Naive thymus-derived CD4-positive, alpha-beta T cell (primary cell): Measurements from ENCODE around the gene C2CD4A. TPM values are rescaled to one million over a fixed set of nuclear protein-coding genes. Genes with fewer than 3 reads are reported as not detected.

Experiments
- ATAC-seq: fragments of 150-1000 bp; cut with Tn5 transposase; 2 replicates; pipeline ENCODE4 v1.10.0; 2021; ENCODE audit warnings: mild to moderate bottlenecking, moderate library complexity
- CTCF ChIA-PET: fragments of 350-600 bp; sonication (Branson Sonifier 250); formaldehyde crosslinking; loops from one replicate; lab custom pipeline; 2021; ENCODE audit warnings: antibody characterized with exemption; lab: Charles Lee
- POLR2A ChIA-PET: fragments of 350-600 bp; sonication (Branson Sonifier 250); formaldehyde crosslinking; loops from one replicate; lab custom pipeline; 2021; ENCODE audit warnings: antibody characterized with exemption, inconsistent platforms; lab: Charles Lee
- DNase-seq, 9 donors: peaks; one replicate each; pipeline versions ENCODE4 v3.0.0 to v3.0.0-alpha.2; 2020 to 2022; ENCODE audit warnings: mixed read lengths in 1 of 9
- H3K27ac ChIP-seq: one replicate; pipeline ENCODE4 v1.7.0; 2013; ENCODE audit warnings: mild to moderate bottlenecking, low read depth, low read length, moderate library complexity
- H3K27me3 ChIP-seq, 2 donors: one replicate each; pipeline ENCODE4 v1.7.0; 2013; ENCODE audit warnings: low read length in 2 of 2, mild to moderate bottlenecking in 2 of 2, moderate library complexity in 2 of 2; ENCODE audit not compliant: control insufficient read depth in 2 of 2, insufficient read depth in 2 of 2
- H3K36me3 ChIP-seq, 3 experiments: 1 replicate in 2 of 3; 2 replicates in 1 of 3; pipeline ENCODE4 v1.7.0; 2013; ENCODE audit warnings: low read length in 3 of 3, mild to moderate bottlenecking in 3 of 3, moderate library complexity in 1 of 3; ENCODE audit not compliant: insufficient read depth in 3 of 3, control insufficient read depth in 2 of 3
- H3K4me1 ChIP-seq, 2 donors: one replicate each; pipeline ENCODE4 v1.7.0; 2013; ENCODE audit warnings: low read length in 2 of 2, mild to moderate bottlenecking in 2 of 2, moderate library complexity in 1 of 2; ENCODE audit not compliant: control insufficient read depth in 2 of 2, insufficient read depth in 2 of 2
- H3K4me3 ChIP-seq: 2 replicates; pipeline ENCODE4 v1.7.0; 2013; ENCODE audit warnings: mild to moderate bottlenecking, low read length
- H3K9me3 ChIP-seq, 3 experiments: 1 replicate in 2 of 3; 2 replicates in 1 of 3; pipeline ENCODE4 v1.7.0; 2013; ENCODE audit warnings: low read length in 3 of 3; ENCODE audit not compliant: control insufficient read depth in 2 of 3
- H3K27ac Mint-ChIP-seq, 9 donors: one replicate each; pipeline ENCODE4 v1.8.0; 2020 to 2022; ENCODE audit warnings: mixed read lengths in 9 of 9, mild to moderate bottlenecking in 8 of 9, moderate library complexity in 5 of 9, inconsistent platforms in 2 of 9
- H3K27me3 Mint-ChIP-seq, 5 donors: one replicate each; pipeline ENCODE4 v1.8.0; 2021 to 2022; ENCODE audit warnings: mixed read lengths in 5 of 5, mild to moderate bottlenecking in 1 of 5
- H3K36me3 Mint-ChIP-seq, 5 donors: one replicate each; pipeline ENCODE4 v1.8.0; 2020 to 2022; ENCODE audit warnings: mixed read lengths in 5 of 5, mild to moderate bottlenecking in 3 of 5, inconsistent platforms in 1 of 5
- H3K4me1 Mint-ChIP-seq, 7 donors: one replicate each; pipeline ENCODE4 v1.8.0; 2020 to 2022; ENCODE audit warnings: mixed read lengths in 7 of 7, mild to moderate bottlenecking in 3 of 7, inconsistent platforms in 1 of 7
- H3K4me3 Mint-ChIP-seq, 10 donors: one replicate each; pipeline ENCODE4 v1.8.0; 2020 to 2022; ENCODE audit warnings: mild to moderate bottlenecking in 10 of 10, mixed read lengths in 10 of 10, moderate library complexity in 6 of 10, inconsistent platforms in 2 of 10
- H3K9me3 Mint-ChIP-seq, 11 donors: one replicate each; pipeline ENCODE4 v1.8.0; 2020 to 2022; ENCODE audit warnings: mixed read lengths in 11 of 11, mild to moderate bottlenecking in 4 of 11, inconsistent platforms in 1 of 11, moderate library complexity in 1 of 11
- intact Hi-C, 2 donors: fragments of 100-400 bp; cut with micrococcal nuclease; formaldehyde crosslinking; loops; one replicate each; pipeline ENCODE4 v1.15.1; 2023
- polyA plus RNA-seq, 2 donors: library from polyadenylated mRNA; unstranded; fragments of 300-500 nt; fragmentation: Illumina TruSeq; gene quantifications; one replicate each; pipeline ENCODE4 v1.2.3, GENCODE V29; 2021
- total RNA-seq, 6 experiments: library from RNA in 5 of 6; stranded (reverse) in 5 of 6; gene quantifications; 1 replicate in 5 of 6; 2 replicates in 1 of 6; pipeline ENCODE4 v1.2.3 and lab custom pipeline; 2021 to 2026

The C2CD4A gene
- total and polyA plus RNA-seq, 7 experiments from 2014 or later, result not detected

DNA sequence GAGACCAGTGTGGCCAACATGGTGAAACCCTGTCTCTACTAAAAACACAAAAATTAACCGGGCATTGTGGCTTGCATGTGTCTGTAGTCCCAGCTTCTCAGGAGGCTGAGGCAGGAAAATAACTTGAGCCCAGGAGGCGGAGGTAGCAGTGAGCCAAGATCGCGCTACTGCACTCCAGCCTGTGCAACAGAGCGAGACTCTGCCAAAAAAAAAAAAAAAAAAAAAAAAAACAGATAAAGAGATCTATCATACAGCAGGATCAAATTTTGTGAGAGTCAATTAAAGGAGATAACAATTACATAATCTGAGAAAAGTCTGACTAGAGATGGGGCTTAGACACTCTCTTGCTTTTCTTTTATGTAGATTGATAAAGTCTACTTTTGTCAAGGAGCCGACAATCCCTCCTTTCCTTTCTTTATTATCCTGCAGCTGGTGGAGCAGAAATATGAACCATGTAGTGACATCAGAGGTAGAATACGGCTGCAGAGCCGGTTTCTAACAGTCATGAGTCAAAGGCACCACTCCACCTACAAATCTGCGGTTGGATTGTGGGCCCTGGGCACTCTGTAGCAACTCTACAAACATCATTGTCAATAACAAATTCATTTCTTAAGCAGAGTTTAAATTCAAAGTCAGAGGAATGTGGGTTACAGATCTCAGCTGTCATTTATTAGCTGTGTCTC lies 9.0 kb downstream of the C2CD4A start:
- no peak overlapping the region for H3K4me3 ChIP-seq
- H3K4me1 Mint-ChIP-seq, result no peaks in the 10 kb centered on the region
- H3K4me3 Mint-ChIP-seq, result no peak overlapping the region
- peaks cover 0 to 21% (median 10%) of the 10 kb centered on the region in 5 donors for H3K27me3 Mint-ChIP-seq
- no peaks in the 10 kb centered on the region for H3K36me3 Mint-ChIP-seq
- DNase-seq, result no peak
- CTCF ChIA-PET, result interaction anchor here (0.6 to 1.1 kb wide), 2 partner anchors 14 to 20 kb away, joined by 3 to 4 read pairs; no protein-coding TSS in a partner anchor
- H3K9me3 ChIP-seq, result no peaks in the 10 kb centered on the region
- intact Hi-C loops, result no loop called here
- H3K27ac ChIP-seq, result no peak overlapping the region
- no peaks in the 10 kb centered on the region for H3K4me1 ChIP-seq
- ATAC-seq, result no peak
- no peak overlapping the region for H3K27ac Mint-ChIP-seq
- POLR2A ChIA-PET, result no interaction called here
- no peaks in the 10 kb centered on the region for H3K27me3 ChIP-seq
- no peaks in the 10 kb centered on the region for H3K9me3 Mint-ChIP-seq
- no peaks in the 10 kb centered on the region for H3K36me3 ChIP-seq

- H3K9me3 Mint-ChIP-seq, result peaks cover 0 to 11% (median 5%) of the 10 kb centered on the region in 11 donors
- no peak overlapping the region for H3K27ac Mint-ChIP-seq
- Histone ChIP-seq H3K4me1 (no peaks in the 10 kb centered on the region), H3K9me3 (no peaks in the 10 kb centered on the region), H3K27ac (no peak overlapping the region), H3K27me3 (no peaks in the 10 kb centered on the region), H3K36me3 (no peaks in the 10 kb centered on the region), H3K4me3 (no peak overlapping the region)
- peaks cover 0 to 4% (median under 1%) of the 10 kb centered on the region in 5 donors for H3K27me3 Mint-ChIP-seq
- H3K4me3 Mint-ChIP-seq, result no peak overlapping the region
- no peak for DNase-seq
- peaks cover 0 to 7% (median 6%) of the 10 kb centered on the region in 5 donors for H3K36me3 Mint-ChIP-seq
- H3K4me1 Mint-ChIP-seq, result no peaks in the 10 kb centered on the region
- ChIA-PET POLR2A (no interaction called here), CTCF (no interaction called here)
- ATAC-seq, result no peak
- intact Hi-C loops, result no loop called here
Observed at GRCh38 chr15:62079594-62079993, 12.8 kb downstream of the C2CD4A start.

GRCh38 chr15:62083194-62084154 lies 16.7 kb downstream of the C2CD4A start:
- ChIA-PET POLR2A (no interaction called here), CTCF (no interaction called here)
- no peaks in the 10 kb centered on the region for H3K4me1 Mint-ChIP-seq
- no peak overlapping the region for H3K27ac ChIP-seq
- peaks cover 0 to 4% (median 0%) of the 10 kb centered on the region in 5 donors for H3K27me3 Mint-ChIP-seq
- H3K36me3 ChIP-seq, result no peaks in the 10 kb centered on the region
- H3K36me3 Mint-ChIP-seq, result peaks cover 0 to 7% (median 6%) of the 10 kb centered on the region in 5 donors
- H3K4me3 ChIP-seq, result no peak overlapping the region
- no peaks in the 10 kb centered on the region for H3K9me3 ChIP-seq
- no peaks in the 10 kb centered on the region for H3K4me1 ChIP-seq
- peaks cover 0 to 11% (median 5%) of the 10 kb centered on the region in 11 donors for H3K9me3 Mint-ChIP-seq
- DNase-seq (no peak), ATAC-seq (no peak)
- intact Hi-C loops, result no loop called here
- no peak overlapping the region for H3K4me3 Mint-ChIP-seq
- no peaks in the 10 kb centered on the region for H3K27me3 ChIP-seq
- no peak overlapping the region for H3K27ac Mint-ChIP-seq

DNA sequence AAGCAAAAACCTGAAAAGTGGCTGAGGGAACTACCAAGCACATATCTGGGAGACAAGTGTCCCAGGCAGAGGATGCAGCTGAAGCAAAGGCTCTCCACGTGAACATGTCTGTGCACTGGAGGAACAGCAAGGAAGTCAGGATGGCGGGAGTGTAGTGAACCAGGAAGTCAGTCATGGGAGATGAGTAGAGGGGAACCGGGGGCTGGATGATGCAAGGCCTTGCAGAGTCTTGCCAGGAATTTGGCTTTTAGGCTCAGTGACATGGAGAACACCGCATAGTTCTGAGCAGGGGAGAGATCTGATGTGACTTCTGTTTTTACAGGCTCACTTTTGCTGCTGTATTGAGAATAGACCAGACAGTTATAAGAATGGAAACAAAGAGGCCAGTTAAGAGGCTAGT lies 19.0 kb downstream of the C2CD4A start:
- Histone ChIP-seq H3K9me3 (no peaks in the 10 kb centered on the region), H3K27ac (no peak overlapping the region), H3K27me3 (no peaks in the 10 kb centered on the region), H3K4me3 (no peak overlapping the region), H3K36me3 (no peaks in the 10 kb centered on the region), H3K4me1 (no peaks in the 10 kb centered on the region)
- H3K4me3 Mint-ChIP-seq, result no peak overlapping the region
- intact Hi-C loops, result no loop called here
- ChIA-PET POLR2A (no interaction called here), CTCF (no interaction called here)
- H3K27me3 Mint-ChIP-seq, result peaks cover 0 to 5% (median 3%) of the 10 kb centered on the region in 5 donors
- H3K9me3 Mint-ChIP-seq, result peaks cover 0 to 11% (median 5%) of the 10 kb centered on the region in 11 donors
- DNase-seq, result no peak
- H3K27ac Mint-ChIP-seq, result no peak overlapping the region
- no peak for ATAC-seq
- peaks cover 0 to 7% (median 6%) of the 10 kb centered on the region in 5 donors for H3K36me3 Mint-ChIP-seq
- H3K4me1 Mint-ChIP-seq, result no peaks in the 10 kb centered on the region

DNA sequence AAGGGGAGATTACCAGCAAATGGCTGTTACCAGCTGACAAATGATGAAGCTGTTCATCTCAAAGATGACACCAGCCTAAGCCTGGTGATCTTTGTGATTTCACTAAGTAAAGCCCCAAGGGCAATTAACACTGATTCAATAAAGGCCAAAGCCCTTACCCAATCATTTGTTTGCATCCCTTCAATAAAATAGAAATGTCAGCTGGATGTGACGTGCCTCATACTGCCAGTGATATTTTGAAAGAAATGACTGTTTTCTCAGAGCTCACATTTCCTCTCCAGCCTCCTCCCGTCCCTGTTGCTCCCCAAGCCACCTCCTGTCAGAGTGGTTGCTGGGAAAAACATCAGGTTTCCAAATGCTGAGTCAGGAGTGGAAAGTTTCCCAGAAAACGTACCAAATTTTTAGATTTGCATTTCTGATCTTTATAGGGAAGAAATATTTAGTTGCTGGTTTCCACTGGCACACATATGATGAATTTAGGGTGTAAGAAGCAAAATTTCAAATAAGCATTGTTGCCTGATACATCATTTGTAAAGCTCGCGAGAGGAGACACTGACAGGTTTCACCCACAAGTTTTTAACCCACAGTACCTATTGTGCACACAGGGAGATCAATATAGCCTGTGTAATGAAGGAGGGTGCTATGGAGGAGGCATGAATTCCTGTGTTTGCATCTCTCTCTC lies 21.0 kb downstream of the C2CD4A start:
- intact Hi-C loops, result no loop called here
- CTCF ChIA-PET, result no interaction called here

DNA sequence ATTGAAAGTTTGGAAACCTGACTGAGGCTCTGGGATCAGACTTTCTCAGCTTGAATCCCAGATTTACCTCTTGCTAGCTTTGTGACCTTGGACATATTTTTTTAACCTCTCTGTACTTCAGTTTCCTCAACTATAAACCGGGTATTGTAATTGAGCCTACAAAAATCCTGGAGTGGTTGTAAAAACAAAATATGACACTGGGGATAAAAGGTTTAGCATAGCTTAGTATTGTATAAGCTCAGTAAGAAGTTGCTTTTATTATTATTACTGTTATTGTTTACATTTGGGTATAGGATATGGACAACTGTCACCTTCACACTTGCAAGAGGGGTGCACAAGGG lies 21.5 kb downstream of the C2CD4A start:
- no peak for DNase-seq
- Mint-ChIP-seq H3K27me3 (peaks cover 0 to 5% (median 3%) of the 10 kb centered on the region in 5 donors), H3K9me3 (peaks cover 0 to 9% (median 5%) of the 10 kb centered on the region in 11 donors), H3K4me1 (no peaks in the 10 kb centered on the region), H3K36me3 (peaks cover 0 to 7% (median 6%) of the 10 kb centered on the region in 5 donors), H3K4me3 (no peak overlapping the region), H3K27ac (no peak overlapping the region)
- ATAC-seq, result no peak
- ChIA-PET CTCF (no interaction called here), POLR2A (interaction anchor here (0.6 kb wide), 1 partner anchor 15 kb away, joined by 3 read pairs; no protein-coding TSS in a partner anchor)
- Histone ChIP-seq H3K27me3 (no peaks in the 10 kb centered on the region), H3K27ac (no peak overlapping the region), H3K4me1 (no peaks in the 10 kb centered on the region), H3K36me3 (no peaks in the 10 kb centered on the region), H3K9me3 (no peaks in the 10 kb centered on the region), H3K4me3 (no peak overlapping the region)
- intact Hi-C loops, result no loop called here

More for the DNA sequence above, 21.0 kb downstream of the C2CD4A start:
- peaks cover 0 to 11% (median 5%) of the 10 kb centered on the region in 11 donors for H3K9me3 Mint-ChIP-seq
- Histone ChIP-seq H3K4me1 (no peaks in the 10 kb centered on the region), H3K36me3 (no peaks in the 10 kb centered on the region), H3K27me3 (no peaks in the 10 kb centered on the region), H3K4me3 (no peak overlapping the region), H3K9me3 (no peaks in the 10 kb centered on the region), H3K27ac (no peak overlapping the region)
- H3K27ac Mint-ChIP-seq, result no peak overlapping the region
- no peak for DNase-seq
- no peak for ATAC-seq
- POLR2A ChIA-PET, result interaction anchor here (0.6 kb wide), 1 partner anchor 14 kb away, joined by 3 read pairs; no protein-coding TSS in a partner anchor
- peaks cover 0 to 7% (median 6%) of the 10 kb centered on the region in 5 donors for H3K36me3 Mint-ChIP-seq
- H3K27me3 Mint-ChIP-seq, result peaks cover 0 to 5% (median 3%) of the 10 kb centered on the region in 5 donors
- no peak overlapping the region for H3K4me3 Mint-ChIP-seq
- no peaks in the 10 kb centered on the region for H3K4me1 Mint-ChIP-seq
